ENCODE results near the gene ATXN7. TPM values are rescaled to one million over a fixed set of nuclear protein-coding genes. Genes with fewer than 3 reads are reported as not detected.

The ATXN7 gene
- total and polyA plus RNA-seq, 8 donors: 7.3 to 40.4 (median 25.2) TPM

- WGBS, 2 donors: 17 to 19% methylated on average over 3 of the region's 3 CpGs
- Histone ChIP-seq H3K36me3 (no peaks in the 10 kb centered on the region), H3K27me3 (no peaks in the 10 kb centered on the region), H3K4me3 (no peak overlapping the region), H3K27ac (peak overlapping the region in 3 of 4 donors; percentile 8 to 78 (median 65)), H3K4me1 (peaks cover 47 to 75% (median 54%) of the 10 kb centered on the region in 3 donors), H3K9me3 (no peaks in the 10 kb centered on the region)
- intact Hi-C loops (cut with DNase I): no loop called here
- TF ChIP-seq, protein P1, sequence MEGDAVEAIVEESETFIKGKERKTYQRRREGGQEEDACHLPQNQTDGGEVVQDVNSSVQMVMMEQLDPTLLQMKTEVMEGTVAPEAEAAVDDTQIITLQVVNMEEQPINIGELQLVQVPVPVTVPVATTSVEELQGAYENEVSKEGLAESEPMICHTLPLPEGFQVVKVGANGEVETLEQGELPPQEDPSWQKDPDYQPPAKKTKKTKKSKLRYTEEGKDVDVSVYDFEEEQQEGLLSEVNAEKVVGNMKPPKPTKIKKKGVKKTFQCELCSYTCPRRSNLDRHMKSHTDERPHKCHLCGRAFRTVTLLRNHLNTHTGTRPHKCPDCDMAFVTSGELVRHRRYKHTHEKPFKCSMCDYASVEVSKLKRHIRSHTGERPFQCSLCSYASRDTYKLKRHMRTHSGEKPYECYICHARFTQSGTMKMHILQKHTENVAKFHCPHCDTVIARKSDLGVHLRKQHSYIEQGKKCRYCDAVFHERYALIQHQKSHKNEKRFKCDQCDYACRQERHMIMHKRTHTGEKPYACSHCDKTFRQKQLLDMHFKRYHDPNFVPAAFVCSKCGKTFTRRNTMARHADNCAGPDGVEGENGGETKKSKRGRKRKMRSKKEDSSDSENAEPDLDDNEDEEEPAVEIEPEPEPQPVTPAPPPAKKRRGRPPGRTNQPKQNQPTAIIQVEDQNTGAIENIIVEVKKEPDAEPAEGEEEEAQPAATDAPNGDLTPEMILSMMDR (IDR thresholded peaks at IDR 0.05): no peak
- ATAC-seq (peak; percentile 11 to 63 (median 38)), DNase-seq (no peak), FAIRE-seq (no peak)
Measured at GRCh38 chr3:63955036-63955650, 91.5 kb downstream of the ATXN7 start.

GRCh38 chr3:63955830-63956545 lies 92.3 kb downstream of the ATXN7 start:
- 44 to 52% methylated on average over 13 of the region's 13 CpGs for WGBS, 2 donors
- Histone ChIP-seq H3K36me3 (no peaks in the 10 kb centered on the region), H3K9me3 (no peaks in the 10 kb centered on the region), H3K27me3 (no peaks in the 10 kb centered on the region), H3K4me1 (peaks cover 51 to 79% (median 54%) of the 10 kb centered on the region in 3 donors), H3K4me3 (peak overlapping the region in 1 of 4 donors; percentile 4), H3K27ac (peak overlapping the region; percentile 8 to 78 (median 38))
- peak; percentile 49 to 72 (median 60) for ATAC-seq
- intact Hi-C loops (cut with DNase I): no loop called here
- no peak for DNase-seq
- TF ChIP-seq, protein P1 (IDR thresholded peaks at IDR 0.05): no peak
- FAIRE-seq: no peak

DNA sequence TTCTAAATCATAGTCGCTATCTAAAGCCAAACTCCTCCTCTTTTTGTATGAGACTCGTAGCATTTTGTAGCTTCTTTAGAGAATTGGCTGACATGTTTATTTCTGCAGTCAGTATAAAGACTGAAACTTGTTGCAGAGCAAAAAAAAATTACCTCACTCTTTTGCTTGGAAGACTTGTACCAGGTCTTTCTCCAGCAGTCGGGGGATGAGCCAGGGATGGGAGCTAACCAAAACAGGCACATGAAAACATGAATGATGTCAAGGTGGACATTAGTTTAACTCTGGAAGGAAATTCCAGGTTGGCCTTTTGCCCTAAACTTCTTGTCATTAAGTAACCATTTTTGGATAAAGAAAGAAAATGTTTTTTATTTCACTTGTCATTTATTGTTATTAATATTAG lies 95.5 kb downstream of the ATXN7 start:
- FAIRE-seq: no peak

DNA sequence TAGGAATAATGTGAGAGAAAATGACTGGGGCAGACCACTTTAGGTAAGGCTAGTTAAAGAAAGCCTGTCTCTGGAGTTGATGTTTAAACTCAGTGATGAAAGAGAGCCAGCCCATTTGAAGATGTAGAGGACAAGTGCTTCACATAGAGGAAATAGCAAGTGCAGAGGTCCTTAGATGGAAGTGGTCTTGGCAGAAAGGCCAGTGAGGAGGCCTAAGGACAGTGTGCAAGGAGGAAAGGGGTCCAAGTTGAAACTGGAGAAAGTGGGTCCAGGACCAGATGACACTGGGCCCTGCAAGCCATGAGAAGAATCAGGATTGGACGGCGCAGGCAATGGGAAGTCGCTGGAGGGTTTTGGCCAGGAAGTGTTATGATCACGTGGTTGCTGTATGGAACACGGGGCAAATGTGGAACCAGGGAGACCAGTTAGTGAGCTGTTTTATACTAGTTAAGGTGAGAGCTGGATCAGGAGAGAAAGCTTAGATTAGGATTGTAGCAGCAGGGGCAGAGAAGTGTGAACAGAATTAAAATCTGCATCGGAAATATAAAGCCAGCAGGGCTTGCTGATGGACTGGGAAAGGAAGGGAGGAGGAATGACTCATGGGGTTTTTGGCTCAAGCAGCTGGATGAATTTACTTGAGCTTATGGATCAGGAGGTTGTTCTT lies 96.5 kb downstream of the ATXN7 start:
- H3K27ac ChIP-seq: peak overlapping the region in 3 of 4 donors; percentile 6 to 73 (median 46)
- WGBS, 2 donors: 26 to 27% methylated on average over 6 of the region's 6 CpGs
- ATAC-seq (peak; percentile 50 to 66 (median 57)), FAIRE-seq (no peak), DNase-seq (peak in 2 of 6 donors; percentile 46 to 51)
- H3K4me1 ChIP-seq: peaks cover 49 to 82% (median 58%) of the 10 kb centered on the region in 3 donors
- H3K4me3 ChIP-seq: peak overlapping the region in 2 of 4 donors; percentile 24 to 26
- no peaks in the 10 kb centered on the region for H3K9me3 ChIP-seq
- intact Hi-C loops (cut with DNase I): loop anchor here in 1 of 3 donors (5.0 kb wide), 1 partner anchor 37 kb away; no protein-coding TSS in a partner anchor
- H3K27me3 ChIP-seq: no peaks in the 10 kb centered on the region
- H3K36me3 ChIP-seq: no peaks in the 10 kb centered on the region
- TF ChIP-seq, protein P1 (IDR thresholded peaks at IDR 0.05): no peak

More for the DNA sequence above, 95.5 kb downstream of the ATXN7 start:
- WGBS, 2 donors: 41 to 42% methylated on average over 3 of the region's 3 CpGs
- TF ChIP-seq, protein P1 (IDR thresholded peaks at IDR 0.05): no peak
- Histone ChIP-seq H3K4me3 (no peak overlapping the region), H3K9me3 (no peaks in the 10 kb centered on the region), H3K27me3 (no peaks in the 10 kb centered on the region), H3K4me1 (peaks cover 47 to 76% (median 48%) of the 10 kb centered on the region in 3 donors), H3K36me3 (no peaks in the 10 kb centered on the region), H3K27ac (no peak overlapping the region)
- DNase-seq (no peak), ATAC-seq (no peak)
- intact Hi-C loops (cut with DNase I): no loop called here
